Progenitor cell of endocrine pancreas (in vitro differentiated cells): Measurements from ENCODE around the gene TNFRSF17. TPM values are rescaled to one million over a fixed set of nuclear protein-coding genes. Genes with fewer than 3 reads are reported as not detected.
"Not testable (repeated sequence)": the region's sequence is repeated elsewhere in the genome, so short reads cannot be mapped to it uniquely, and the experiment has no call there.

Experiments used
- DNase-seq: peaks from one replicate; pipeline ENCODE4 v3.0.0; 2021; ENCODE audit warnings: low spot score; ENCODE audit not compliant: unreplicated experiment
- H3K27ac Mint-ChIP-seq: 2 replicates; pipeline ENCODE4 v1.8.0; 2021; ENCODE audit warnings: mild to moderate bottlenecking, moderate library complexity, mixed read lengths
- H3K27me3 Mint-ChIP-seq: 2 replicates; pipeline ENCODE4 v1.8.0; 2021; ENCODE audit warnings: mixed read lengths
- H3K36me3 Mint-ChIP-seq: 2 replicates; pipeline ENCODE4 v1.8.0; 2022; ENCODE audit warnings: mixed read lengths; ENCODE audit not compliant: insufficient read depth
- H3K4me1 Mint-ChIP-seq: 2 replicates; pipeline ENCODE4 v1.8.0; 2021; ENCODE audit warnings: low read depth, mixed read lengths
- H3K4me3 Mint-ChIP-seq: 2 replicates; pipeline ENCODE4 v1.8.0; 2021; ENCODE audit warnings: low read depth, mild to moderate bottlenecking, moderate library complexity, mixed read lengths
- H3K9me3 Mint-ChIP-seq: 2 replicates; pipeline ENCODE4 v1.8.0; 2021; ENCODE audit warnings: low read depth, mixed read lengths
- long read RNA-seq: library from polyadenylated mRNA; unstranded; transcript quantifications from one replicate; pipeline ENCODE4 v2.0.0, GENCODE V29; 2020
- total RNA-seq: library from RNA; stranded (reverse); gene quantifications from 2 replicates; pipeline ENCODE4 v1.2.1, GENCODE V29; 2021
- TF ChIP-seq, protein P1 (sequence below): fragments of 200-600 bp; sonication (generic); IDR thresholded peaks from one replicate; pipeline ENCODE4 v1.5.0; 2021; ENCODE audit warnings: antibody characterized with exemption, mild to moderate bottlenecking; ENCODE audit not compliant: unreplicated experiment

The TNFRSF17 gene
- total RNA-seq, result not detected in 2 replicates
- long read RNA-seq, result 0 reads

GRCh38 chr16:11964761-11965551, at the start of gene TNFRSF17:
TSS of gene TNFRSF17 (plus strand) at chr16:11965210. CDS start at chr16:11965325, 115 bp downstream.
- TF ChIP-seq, protein P1, sequence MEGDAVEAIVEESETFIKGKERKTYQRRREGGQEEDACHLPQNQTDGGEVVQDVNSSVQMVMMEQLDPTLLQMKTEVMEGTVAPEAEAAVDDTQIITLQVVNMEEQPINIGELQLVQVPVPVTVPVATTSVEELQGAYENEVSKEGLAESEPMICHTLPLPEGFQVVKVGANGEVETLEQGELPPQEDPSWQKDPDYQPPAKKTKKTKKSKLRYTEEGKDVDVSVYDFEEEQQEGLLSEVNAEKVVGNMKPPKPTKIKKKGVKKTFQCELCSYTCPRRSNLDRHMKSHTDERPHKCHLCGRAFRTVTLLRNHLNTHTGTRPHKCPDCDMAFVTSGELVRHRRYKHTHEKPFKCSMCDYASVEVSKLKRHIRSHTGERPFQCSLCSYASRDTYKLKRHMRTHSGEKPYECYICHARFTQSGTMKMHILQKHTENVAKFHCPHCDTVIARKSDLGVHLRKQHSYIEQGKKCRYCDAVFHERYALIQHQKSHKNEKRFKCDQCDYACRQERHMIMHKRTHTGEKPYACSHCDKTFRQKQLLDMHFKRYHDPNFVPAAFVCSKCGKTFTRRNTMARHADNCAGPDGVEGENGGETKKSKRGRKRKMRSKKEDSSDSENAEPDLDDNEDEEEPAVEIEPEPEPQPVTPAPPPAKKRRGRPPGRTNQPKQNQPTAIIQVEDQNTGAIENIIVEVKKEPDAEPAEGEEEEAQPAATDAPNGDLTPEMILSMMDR, result no peak
- no peak within 1 kb of the TSS for H3K27ac Mint-ChIP-seq
- peaks cover 6% of the 10 kb centered on the region for H3K4me1 Mint-ChIP-seq
- H3K36me3 Mint-ChIP-seq, result no peaks in the 10 kb centered on the region
- H3K9me3 Mint-ChIP-seq, result no peaks in the 10 kb centered on the region
- H3K4me3 Mint-ChIP-seq, result no peak within 1 kb of the TSS
- no peaks in the 10 kb centered on the region for H3K27me3 Mint-ChIP-seq
- no peak for DNase-seq

DNA sequence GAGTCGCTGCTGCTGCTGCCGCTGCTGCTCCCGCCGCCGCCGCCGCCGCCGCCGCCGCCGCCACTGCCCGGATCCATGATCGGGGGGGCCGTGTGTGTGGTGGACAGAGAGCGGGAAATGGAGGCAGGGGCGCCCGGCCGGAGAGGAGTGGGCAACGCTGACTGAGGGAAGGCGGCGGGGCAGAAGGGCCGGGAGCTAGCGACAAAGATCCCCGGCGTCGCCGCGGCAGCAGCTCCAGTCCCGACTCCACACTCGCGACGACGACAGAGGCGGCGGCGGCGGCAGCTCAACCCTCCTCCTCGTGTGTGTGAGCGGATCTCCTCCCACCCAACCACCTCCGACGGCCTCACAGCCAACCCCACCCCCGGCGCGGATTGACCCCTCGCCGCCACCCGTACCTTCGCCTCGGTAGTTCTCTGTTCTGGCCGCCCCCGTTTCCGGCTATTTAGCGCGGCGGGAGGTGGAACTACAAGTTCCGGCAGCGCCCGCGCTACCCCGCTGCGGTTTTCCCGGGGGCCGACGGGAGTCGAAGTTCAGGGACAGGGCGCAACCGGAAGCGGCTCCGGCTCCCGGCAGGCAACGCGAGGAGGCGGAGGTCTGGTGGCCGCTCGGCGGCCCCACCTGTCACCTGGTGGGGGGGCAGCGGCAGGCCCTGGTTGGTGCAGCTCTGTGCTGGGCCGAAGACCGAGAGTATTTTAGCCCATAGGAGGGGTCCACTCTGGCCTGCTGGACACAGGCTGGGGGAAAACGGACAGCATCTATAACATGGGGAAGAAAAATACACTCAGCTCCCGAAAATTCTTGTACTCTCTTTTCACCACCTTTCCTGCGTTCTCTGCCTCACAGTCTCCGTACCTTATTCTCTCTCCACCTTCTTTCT, 49.1 kb upstream of the TNFRSF17 start, which contains the start of gene GSPT1:
GSPT1 (minus strand) TSS at position 313 of the 880 bp plus-strand sequence; CDS start at position 77, 236 bp downstream.
- no peaks in the 10 kb centered on the region for H3K27me3 Mint-ChIP-seq
- H3K9me3 Mint-ChIP-seq, result no peaks in the 10 kb centered on the region
- peaks cover 3% of the 10 kb centered on the region for H3K36me3 Mint-ChIP-seq
- peak; percentile 99 for DNase-seq
- peaks cover 30% of the 10 kb centered on the region for H3K4me1 Mint-ChIP-seq
- peak within 1 kb of the TSS; percentile 98 for H3K27ac Mint-ChIP-seq
- TF ChIP-seq, protein P1, result no peak
- peak within 1 kb of the TSS; percentile 92 for H3K4me3 Mint-ChIP-seq

DNA sequence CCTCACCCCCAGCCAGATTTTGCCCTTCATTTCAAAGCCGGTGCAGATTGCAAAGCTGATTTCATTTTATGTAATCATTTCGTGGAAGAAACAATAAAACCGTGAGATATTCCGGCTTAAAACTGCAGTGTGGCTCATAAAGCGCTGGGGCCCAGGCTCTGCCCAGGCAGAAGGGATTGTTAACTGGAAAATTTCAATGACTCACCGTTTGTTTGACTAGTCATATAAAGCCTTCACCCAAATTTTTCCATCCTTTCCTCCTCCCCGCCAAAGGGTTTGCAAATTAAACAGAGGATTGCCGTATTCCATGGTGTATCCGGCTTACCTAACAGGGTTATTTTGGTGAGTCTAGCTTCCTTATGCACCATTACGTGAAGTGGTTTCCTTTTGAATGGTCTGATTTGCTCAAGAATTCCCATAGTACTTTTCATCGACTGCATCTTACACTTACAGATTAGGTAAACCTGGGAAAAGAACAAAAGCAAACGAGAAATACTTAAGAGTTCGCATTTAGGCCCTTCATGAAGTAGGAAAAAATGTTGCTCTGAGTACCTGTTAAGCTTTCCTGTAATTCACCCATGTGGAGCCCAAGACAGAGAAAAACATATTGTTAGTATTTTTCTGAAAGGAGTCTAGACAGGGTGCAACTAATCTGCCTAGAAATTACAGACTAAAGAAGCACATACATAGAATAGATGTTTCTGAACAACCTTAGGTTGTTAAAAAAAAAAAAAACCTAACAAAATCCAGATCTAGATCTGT, 48.3 kb upstream of the TNFRSF17 start:
- no peak for DNase-seq
- Mint-ChIP-seq H3K9me3 (no peaks in the 10 kb centered on the region), H3K27ac (peak overlapping the region; percentile 98), H3K36me3 (peaks cover 3% of the 10 kb centered on the region), H3K4me3 (peak overlapping the region; percentile 86), H3K4me1 (peaks cover 30% of the 10 kb centered on the region), H3K27me3 (no peaks in the 10 kb centered on the region)
- TF ChIP-seq, protein P1, result no peak

DNA sequence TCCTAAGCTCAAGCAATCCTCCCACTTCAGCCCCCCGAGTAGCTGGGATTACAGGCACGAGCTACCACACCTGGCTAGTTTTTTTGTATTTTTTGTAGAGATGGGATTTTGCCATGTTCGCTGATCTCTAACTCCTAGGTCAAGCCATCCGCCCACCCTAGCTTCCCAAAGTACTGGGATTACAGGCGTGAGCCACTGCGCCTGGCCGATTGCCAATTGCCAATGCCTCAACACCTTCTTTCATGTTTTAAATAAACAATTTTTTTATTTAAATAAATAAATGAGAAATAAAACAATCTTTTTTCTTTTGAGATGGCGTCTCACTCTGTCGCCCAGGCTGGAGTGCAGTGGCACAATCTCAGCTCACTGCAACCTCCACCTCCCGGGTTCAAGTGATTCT, 41.0 kb upstream of the TNFRSF17 start:
- H3K9me3 Mint-ChIP-seq, H3K4me3 Mint-ChIP-seq, H3K4me1 Mint-ChIP-seq, DNase-seq, H3K36me3 Mint-ChIP-seq, H3K27me3 Mint-ChIP-seq, H3K27ac Mint-ChIP-seq: not testable (repeated sequence)

DNA sequence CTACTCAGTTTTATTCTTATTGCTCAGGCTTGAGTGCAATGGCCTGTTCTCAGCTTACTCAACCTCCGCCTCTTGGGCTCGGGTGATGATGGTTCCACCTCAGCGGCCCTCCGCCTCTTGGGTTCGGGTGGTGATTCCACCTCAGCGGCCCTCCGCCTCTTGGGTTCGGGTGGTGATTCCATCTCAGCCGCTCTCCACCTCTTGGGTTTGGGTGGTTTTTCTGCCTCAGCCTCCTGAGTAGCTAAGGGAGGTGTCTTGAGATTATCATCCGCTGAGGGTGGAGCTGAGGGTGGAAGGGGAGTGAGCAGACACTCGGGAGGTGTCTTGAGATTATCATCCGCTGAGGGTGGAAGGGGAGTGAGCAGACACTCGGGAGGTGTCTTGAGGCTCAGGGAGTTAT, 37.7 kb upstream of the TNFRSF17 start:
- H3K4me1 Mint-ChIP-seq, DNase-seq, H3K36me3 Mint-ChIP-seq, H3K27ac Mint-ChIP-seq, H3K4me3 Mint-ChIP-seq, H3K27me3 Mint-ChIP-seq, H3K9me3 Mint-ChIP-seq: not testable (repeated sequence)

DNA sequence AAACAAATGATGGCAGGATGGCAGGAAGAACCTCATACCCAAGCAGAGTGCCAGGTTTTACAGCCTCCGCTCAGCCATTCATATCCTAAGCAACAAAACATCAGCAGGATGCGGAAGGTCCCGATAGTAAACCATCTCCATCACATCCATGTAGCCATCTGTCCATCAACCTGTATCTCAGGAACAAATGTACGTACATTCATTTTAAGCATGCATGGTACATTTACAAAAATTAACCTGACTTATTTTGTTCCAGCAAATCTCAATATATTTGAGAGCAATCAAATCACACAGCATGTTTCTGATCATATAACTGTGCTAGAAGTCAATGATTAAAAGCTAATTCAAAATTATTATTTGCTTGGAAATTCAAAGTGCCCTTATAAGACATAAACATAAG, 23.1 kb upstream of the TNFRSF17 start, which contains the start of gene NPIPB2:
NPIPB2 (minus strand) TSS at position 101 of the 400 bp plus-strand sequence; CDS start at position 101, 0 bp downstream.
- H3K36me3 Mint-ChIP-seq, H3K27ac Mint-ChIP-seq, H3K9me3 Mint-ChIP-seq, H3K4me3 Mint-ChIP-seq, H3K4me1 Mint-ChIP-seq, H3K27me3 Mint-ChIP-seq, DNase-seq: not testable (repeated sequence)
